Panc1 (cell line): Measurements from ENCODE around the gene WNT1. TPM values are rescaled to one million over a fixed set of nuclear protein-coding genes. Genes with fewer than 3 reads are reported as not detected.

Source experiments
- ATAC-seq: fragments of 200-7000 bp; cut with Tn5 transposase; 2 replicates; pipeline ENCODE4 v1.9.1; 2020; ENCODE audit warnings: mild to moderate bottlenecking, moderate library complexity
- BruUV-seq: library from RNA; stranded (reverse); fragments of 400-500 nt; replicated peaks from 2 replicates; lab custom pipeline; 2021; lab: Mats Ljungman, UMichigan
- CTCF ChIA-PET: fragments of 300-600 bp; sonication (Branson Sonifier 250); formaldehyde crosslinking; loops from one replicate; lab custom pipeline; 2022; ENCODE audit warnings: antibody characterized with exemption; lab: Charles Lee
- POLR2A ChIA-PET: fragments of 300-600 bp; sonication (Branson Sonifier 250); formaldehyde crosslinking; loops from one replicate; lab custom pipeline; 2022; ENCODE audit warnings: antibody characterized with exemption; lab: Charles Lee
- DNase-seq: peaks from one replicate; pipeline ENCODE4 v3.0.0-alpha.2; 2010; ENCODE audit warnings: low read depth, low spot score
- H3K27ac ChIP-seq: 2 replicates; pipeline ENCODE4 v1.5.1; 2011; ENCODE audit warnings: mild to moderate bottlenecking, low read length, inconsistent platforms
- H3K27me3 ChIP-seq: fragments of 200-500 bp; sonication (Bioruptor generic); 2 replicates; pipeline ENCODE4 v1.6.0; 2014; ENCODE audit warnings: low read length, inconsistent platforms; ENCODE audit not compliant: control insufficient read depth, insufficient read depth
- H3K36me3 ChIP-seq: fragments of 200-500 bp; sonication (Bioruptor generic); 2 replicates; pipeline ENCODE4 v1.5.1; 2014; ENCODE audit warnings: inconsistent platforms, mild to moderate bottlenecking, low read length, moderate library complexity; ENCODE audit not compliant: control insufficient read depth, insufficient read depth
- H3K4me1 ChIP-seq: 2 replicates; pipeline ENCODE4 v1.5.1; 2011; ENCODE audit warnings: inconsistent platforms, mild to moderate bottlenecking, low read length, moderate library complexity; ENCODE audit not compliant: control insufficient read depth, insufficient read depth
- H3K4me3 ChIP-seq, 2 experiments: 2 replicates each; pipeline ENCODE4 v1.5.1; 2011 to 2012; ENCODE audit warnings: low read depth in 2 of 2, low read length in 2 of 2, mild to moderate bottlenecking in 2 of 2, inconsistent platforms in 1 of 2, moderate library complexity in 1 of 2
- H3K9me3 ChIP-seq: fragments of 200-500 bp; sonication (Bioruptor generic); 2 replicates; pipeline ENCODE4 v1.5.1; 2014; ENCODE audit warnings: low read depth, mild to moderate bottlenecking, inconsistent platforms, low read length, moderate library complexity; ENCODE audit not compliant: control insufficient read depth, insufficient read depth
- CTCF ChIP-seq: fragments of 450-650 bp; IDR thresholded peaks from 2 replicates; pipeline ENCODE4 v1.5.1; 2017; ENCODE audit warnings: mild to moderate bottlenecking
- POLR2AphosphoS5 ChIP-seq: IDR thresholded peaks from 2 replicates; pipeline ENCODE4 v1.6.1; 2012; ENCODE audit warnings: mild to moderate bottlenecking, low read depth, low read length, moderate library complexity
- REST ChIP-seq, 2 experiments: IDR thresholded peaks; 2 replicates each; pipeline ENCODE4 v1.6.1; 2011 to 2012; ENCODE audit warnings: low read depth in 2 of 2, control low read depth in 1 of 2, low read length in 1 of 2, mild to moderate bottlenecking in 1 of 2, moderate library complexity in 1 of 2; ENCODE audit not compliant: insufficient read depth in 1 of 2
- SIN3A ChIP-seq: IDR thresholded peaks from 2 replicates; pipeline ENCODE4 v1.6.1; 2012; ENCODE audit warnings: low read depth, mild to moderate bottlenecking, low read length, moderate library complexity, borderline replicate concordance; ENCODE audit not compliant: insufficient read depth
- TCF7L2 ChIP-seq: IDR thresholded peaks from 2 replicates; pipeline ENCODE4 v1.6.1; 2011; ENCODE audit warnings: mild to moderate bottlenecking, low read depth, low read length, inconsistent platforms
- in situ Hi-C: cut with HindIII; loops from 2 replicates; pipeline ENCODE4 v1.10.0; 2016; ENCODE audit warnings: low sequenced_read_pairs, low pct_unique_long_range_greater_than_20kb
- intact Hi-C: fragments of 100-400 bp; cut with micrococcal nuclease; formaldehyde crosslinking; loops from one replicate; pipeline ENCODE4 v1.10.0; 2022; ENCODE audit not compliant: unreplicated experiment
- total RNA-seq: library from RNA; stranded (reverse); gene quantifications from one replicate; pipeline ENCODE4 v1.2.1, GENCODE V29; 2021; ENCODE audit not compliant: unreplicated experiment

Gene WNT1
- total RNA-seq, 1 experiment from 2014 or later = not detected

GRCh38 chr12:48968467-48968866 lies 9.7 kb upstream of the WNT1 start:
- DNase-seq = no peak
- Histone ChIP-seq H3K9me3 (no peaks in the 10 kb centered on the region), H3K27ac (peak overlapping the region; percentile 57), H3K4me3 (no peak overlapping the region), H3K36me3 (no peaks in the 10 kb centered on the region), H3K27me3 (no peaks in the 10 kb centered on the region), H3K4me1 (peaks cover 20% of the 10 kb centered on the region)
- TF ChIP-seq REST (IDR thresholded peaks at IDR 0.05; ENCODE audit: insufficient read depth in 1 of 2, low read depth in 2 of 2, low read length in 1 of 2) (no peak), POLR2AphosphoS5 (no peak), CTCF (no peak), TCF7L2 (no peak), SIN3A (no peak)
- no peak for ATAC-seq
- no TSS peak for BruUV-seq
- in situ Hi-C loops = no loop called here
- intact Hi-C loops = no loop called here
- ChIA-PET POLR2A (interaction anchor here (0.6 to 1.4 kb wide), 2 partner anchors 11 to 1416 kb away, joined by 3 to 8 read pairs; partner anchors contain the start of gene ARF3), CTCF (interaction anchor here (0.6 kb wide), 1 partner anchor 115 kb away, joined by 6 read pairs; no protein-coding TSS in a partner anchor)

DNA sequence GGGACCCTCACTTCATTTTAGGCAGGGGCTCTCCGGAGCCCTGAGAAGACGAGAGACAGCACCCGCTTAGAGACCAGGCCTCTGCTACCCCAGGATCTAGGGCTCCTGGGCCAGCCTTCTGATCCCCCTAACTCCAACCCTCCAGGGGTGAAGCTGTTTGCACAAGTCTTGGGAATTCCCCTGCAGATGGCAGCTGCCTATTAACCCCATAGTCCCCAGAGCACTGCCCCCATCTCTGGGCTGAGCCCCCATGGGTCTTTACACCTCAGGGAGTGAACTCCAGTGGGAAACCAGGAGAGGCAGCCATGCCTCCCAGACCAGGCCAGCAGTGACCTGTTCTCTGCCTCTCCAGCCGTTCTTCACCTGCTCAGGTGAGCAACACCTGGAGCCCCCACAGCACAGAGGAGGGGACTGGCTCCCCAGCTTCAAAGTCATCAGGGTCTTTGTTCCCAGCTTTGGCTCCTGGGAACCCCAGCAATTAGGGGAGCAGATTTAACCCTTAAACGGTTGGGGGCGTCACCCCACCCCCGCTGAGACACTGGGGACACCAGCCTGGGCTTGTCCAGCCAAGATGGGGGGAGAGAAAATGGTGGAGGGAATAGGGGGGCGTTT lies 8.9 kb upstream of the WNT1 start:
- in situ Hi-C loops = no loop called here

More for the DNA sequence above, 8.9 kb upstream of the WNT1 start:
- no peak overlapping the region for H3K4me3 ChIP-seq
- H3K27me3 ChIP-seq = no peaks in the 10 kb centered on the region
- TF ChIP-seq TCF7L2 (no peak), CTCF (no peak), SIN3A (no peak), POLR2AphosphoS5 (no peak), REST (IDR thresholded peaks at IDR 0.05; ENCODE audit: insufficient read depth in 1 of 2, low read depth in 2 of 2, low read length in 1 of 2) (no peak)
- DNase-seq (no peak), ATAC-seq (no peak)
- intact Hi-C loops = no loop called here
- POLR2A ChIA-PET = interaction anchor here (0.6 kb wide), 1 partner anchor 1417 kb away, joined by 3 read pairs; no protein-coding TSS in a partner anchor
- H3K36me3 ChIP-seq = no peaks in the 10 kb centered on the region
- peaks cover 20% of the 10 kb centered on the region for H3K4me1 ChIP-seq
- BruUV-seq = no TSS peak
- H3K27ac ChIP-seq = no peak overlapping the region; the same call in 1 of the 2 replicates
- CTCF ChIA-PET = no interaction called here
- H3K9me3 ChIP-seq = no peaks in the 10 kb centered on the region
